ENCODE measurements around the gene DENND5A.
"Not testable (repeated sequence)": the region's sequence is repeated elsewhere in the genome, so short reads cannot be mapped to it uniquely, and the experiment has no call there.

The DENND5A gene

GRCh38 chr11:9210224-9210921 lies 54.8 kb downstream of the DENND5A start:
- DNase-seq = no peak

GRCh38 chr11:9209604-9210003 lies 55.5 kb downstream of the DENND5A start:
- not testable (repeated sequence) for DNase-seq

GRCh38 chr11:9208726-9209501 lies 56.2 kb downstream of the DENND5A start:
- DNase-seq = no peak

GRCh38 chr11:9207229-9207628 lies 57.9 kb downstream of the DENND5A start:
- no peak for DNase-seq

GRCh38 chr11:9206496-9206895 lies 58.7 kb downstream of the DENND5A start:
- peak; percentile 70 for DNase-seq

GRCh38 chr11:9203691-9204311 lies 61.3 kb downstream of the DENND5A start:
- DNase-seq = no peak

GRCh38 chr11:9201372-9202162 lies 63.6 kb downstream of the DENND5A start:
- no peak for DNase-seq

- no peak for DNase-seq
These were observed 64.7 kb downstream of the DENND5A start for GRCh38 chr11:9200471-9200870.

- no peak for DNase-seq
These were observed 71.8 kb downstream of the DENND5A start for GRCh38 chr11:9193316-9193715.

GRCh38 chr11:9192561-9192960 lies 72.6 kb downstream of the DENND5A start:
- DNase-seq = no peak

- not testable (repeated sequence) for DNase-seq
These were observed 74.7 kb downstream of the DENND5A start for GRCh38 chr11:9190326-9191016.

GRCh38 chr11:9188860-9189259 lies 76.3 kb downstream of the DENND5A start:
- not testable (repeated sequence) for DNase-seq

GRCh38 chr11:9187616-9188015 lies 77.5 kb downstream of the DENND5A start:
- no peak for DNase-seq

GRCh38 chr11:9184516-9184915 lies 80.6 kb downstream of the DENND5A start:
- DNase-seq = no peak

- DNase-seq = no peak
These were observed 82.8 kb downstream of the DENND5A start for GRCh38 chr11:9182180-9182871.

- no peak for DNase-seq
These were observed 84.4 kb downstream of the DENND5A start for GRCh38 chr11:9180784-9181183.

GRCh38 chr11:9179141-9179540 lies 86.0 kb downstream of the DENND5A start:
- DNase-seq = no peak

GRCh38 chr11:9178716-9179115 lies 86.4 kb downstream of the DENND5A start:
- DNase-seq = no peak

- no peak for DNase-seq
These were observed 87.6 kb downstream of the DENND5A start for GRCh38 chr11:9177438-9178091.

GRCh38 chr11:9176550-9176949 lies 88.6 kb downstream of the DENND5A start:
- no peak for DNase-seq

- no peak for DNase-seq
These were observed 89.0 kb downstream of the DENND5A start for GRCh38 chr11:9176136-9176535.
